Measurements from ENCODE around the gene VIT.

VIT gene

GRCh38 chr2:36693825-36694224 is 2.7 kb upstream of the VIT start:
- no peak for DNase-seq (ENCODE audit: insufficient read length, low spot score)
- no peak for TF ChIP-seq POLR2AphosphoS5 (IDR thresholded peaks at IDR 0.05; ENCODE audit: low read depth, low read length)
- no peak for TF ChIP-seq TAF1 (IDR thresholded peaks at IDR 0.05; ENCODE audit: low read depth, low read length)
- no peak for TF ChIP-seq POU2F2 (IDR thresholded peaks at IDR 0.05; ENCODE audit: low read depth, low read length)
- TF ChIP-seq POLR2A (IDR thresholded peaks at IDR 0.05; ENCODE audit: low read depth, low read length) = no peak
- no peak for TF ChIP-seq SPI1 (IDR thresholded peaks at IDR 0.05; ENCODE audit: low read depth, low read length)
- no peak for TF ChIP-seq PAX5 (IDR thresholded peaks at IDR 0.05; ENCODE audit: insufficient read depth, low read length, severe bottlenecking)
- no peak for FAIRE-seq

GRCh38 chr2:36695746-36696415 is 626 bp upstream of the VIT start:
- FAIRE-seq (no peak), DNase-seq (ENCODE audit: insufficient read length, low spot score) (no peak)
- no peak for TF ChIP-seq POLR2AphosphoS5 (IDR thresholded peaks at IDR 0.05; ENCODE audit: low read depth, low read length)
- no peak for TF ChIP-seq PAX5 (IDR thresholded peaks at IDR 0.05; ENCODE audit: insufficient read depth, low read length, severe bottlenecking)
- no peak for TF ChIP-seq POLR2A (IDR thresholded peaks at IDR 0.05; ENCODE audit: low read depth, low read length)
- TF ChIP-seq TAF1 (IDR thresholded peaks at IDR 0.05; ENCODE audit: low read depth, low read length) = no peak

GRCh38 chr2:36697424-36698066 is 1.0 kb downstream of the VIT start:
- TF ChIP-seq PAX5 (IDR thresholded peaks at IDR 0.05; ENCODE audit: insufficient read depth, low read length, severe bottlenecking) = no peak
- no peak for TF ChIP-seq SPI1 (IDR thresholded peaks at IDR 0.05; ENCODE audit: low read depth, low read length)
- no peak for TF ChIP-seq TAF1 (IDR thresholded peaks at IDR 0.05; ENCODE audit: low read depth, low read length)
- TF ChIP-seq POLR2A (IDR thresholded peaks at IDR 0.05; ENCODE audit: low read depth, low read length) = no peak
- TF ChIP-seq POLR2AphosphoS5 (IDR thresholded peaks at IDR 0.05; ENCODE audit: low read depth, low read length) = no peak
- no peak for TF ChIP-seq POU2F2 (IDR thresholded peaks at IDR 0.05; ENCODE audit: low read depth, low read length)
- no peak for FAIRE-seq
- DNase-seq (ENCODE audit: insufficient read length, low spot score) = no peak

- no peak for FAIRE-seq
- TF ChIP-seq POLR2AphosphoS5 (IDR thresholded peaks at IDR 0.05; ENCODE audit: low read depth, low read length) = no peak
- TF ChIP-seq SPI1 (IDR thresholded peaks at IDR 0.05; ENCODE audit: low read depth, low read length) = no peak
- no peak for TF ChIP-seq PAX5 (IDR thresholded peaks at IDR 0.05; ENCODE audit: insufficient read depth, low read length, severe bottlenecking)
- no peak for DNase-seq (ENCODE audit: insufficient read length, low spot score)
Measured at GRCh38 chr2:36698993-36699392, 2.5 kb downstream of the VIT start.

GRCh38 chr2:36700311-36700710 is 3.8 kb downstream of the VIT start:
- DNase-seq (ENCODE audit: insufficient read length, low spot score) (no peak), FAIRE-seq (no peak)
- TF ChIP-seq POLR2A (IDR thresholded peaks at IDR 0.05; ENCODE audit: low read depth, low read length) = no peak
- TF ChIP-seq POU2F2 (IDR thresholded peaks at IDR 0.05; ENCODE audit: low read depth, low read length) = no peak
- no peak for TF ChIP-seq POLR2AphosphoS5 (IDR thresholded peaks at IDR 0.05; ENCODE audit: low read depth, low read length)
- TF ChIP-seq TAF1 (IDR thresholded peaks at IDR 0.05; ENCODE audit: low read depth, low read length) = no peak
- TF ChIP-seq PAX5 (IDR thresholded peaks at IDR 0.05; ENCODE audit: insufficient read depth, low read length, severe bottlenecking) = no peak
- no peak for TF ChIP-seq SPI1 (IDR thresholded peaks at IDR 0.05; ENCODE audit: low read depth, low read length)

- FAIRE-seq (no peak), DNase-seq (ENCODE audit: insufficient read length, low spot score) (no peak)
- TF ChIP-seq PAX5 (IDR thresholded peaks at IDR 0.05; ENCODE audit: insufficient read depth, low read length, severe bottlenecking) (no peak), POLR2AphosphoS5 (IDR thresholded peaks at IDR 0.05; ENCODE audit: low read depth, low read length) (no peak), POLR2A (IDR thresholded peaks at IDR 0.05; ENCODE audit: low read depth, low read length) (no peak), TAF1 (IDR thresholded peaks at IDR 0.05; ENCODE audit: low read depth, low read length) (no peak), SPI1 (IDR thresholded peaks at IDR 0.05; ENCODE audit: low read depth, low read length) (no peak), POU2F2 (IDR thresholded peaks at IDR 0.05; ENCODE audit: low read depth, low read length) (no peak)
Measured at GRCh38 chr2:36701391-36701795, 4.9 kb downstream of the VIT start.

GRCh38 chr2:36701918-36702317 is 5.4 kb downstream of the VIT start:
- no peak for DNase-seq (ENCODE audit: insufficient read length, low spot score)
- FAIRE-seq = no peak
- TF ChIP-seq SPI1 (IDR thresholded peaks at IDR 0.05; ENCODE audit: low read depth, low read length) (no peak), PAX5 (IDR thresholded peaks at IDR 0.05; ENCODE audit: insufficient read depth, low read length, severe bottlenecking) (no peak), TAF1 (IDR thresholded peaks at IDR 0.05; ENCODE audit: low read depth, low read length) (no peak), POLR2A (IDR thresholded peaks at IDR 0.05; ENCODE audit: low read depth, low read length) (no peak), POLR2AphosphoS5 (IDR thresholded peaks at IDR 0.05; ENCODE audit: low read depth, low read length) (no peak), POU2F2 (IDR thresholded peaks at IDR 0.05; ENCODE audit: low read depth, low read length) (no peak)

GRCh38 chr2:36702781-36703180 is 6.3 kb downstream of the VIT start:
- no peak for FAIRE-seq
- TF ChIP-seq POU2F2 (IDR thresholded peaks at IDR 0.05; ENCODE audit: low read depth, low read length) (no peak), TAF1 (IDR thresholded peaks at IDR 0.05; ENCODE audit: low read depth, low read length) (no peak), POLR2A (IDR thresholded peaks at IDR 0.05; ENCODE audit: low read depth, low read length) (no peak), POLR2AphosphoS5 (IDR thresholded peaks at IDR 0.05; ENCODE audit: low read depth, low read length) (no peak), PAX5 (IDR thresholded peaks at IDR 0.05; ENCODE audit: insufficient read depth, low read length, severe bottlenecking) (no peak), SPI1 (IDR thresholded peaks at IDR 0.05; ENCODE audit: low read depth, low read length) (no peak)

GRCh38 chr2:36704475-36705150 is 8.1 kb downstream of the VIT start:
- DNase-seq (ENCODE audit: insufficient read length, low spot score) = no peak
- no peak for FAIRE-seq
- TF ChIP-seq POLR2A (IDR thresholded peaks at IDR 0.05; ENCODE audit: low read depth, low read length) (no peak), POU2F2 (IDR thresholded peaks at IDR 0.05; ENCODE audit: low read depth, low read length) (no peak), TAF1 (IDR thresholded peaks at IDR 0.05; ENCODE audit: low read depth, low read length) (no peak), POLR2AphosphoS5 (IDR thresholded peaks at IDR 0.05; ENCODE audit: low read depth, low read length) (no peak), PAX5 (IDR thresholded peaks at IDR 0.05; ENCODE audit: insufficient read depth, low read length, severe bottlenecking) (no peak), SPI1 (IDR thresholded peaks at IDR 0.05; ENCODE audit: low read depth, low read length) (no peak)

More at GRCh38 chr2:36702781-36703180, 6.3 kb downstream of the VIT start:
- no peak for DNase-seq (ENCODE audit: insufficient read length, low spot score)

Measured in GM12891 (cell line).